Choroid plexus epithelial cell (primary cell): Measurements from ENCODE around the gene LEMD2.

ENCODE experiments used
- DNase-seq: peaks from one replicate; pipeline ENCODE4 v3.0.0-alpha.2; 2010; ENCODE audit warnings: low read depth
- H3K4me3 ChIP-seq: 2 replicates; pipeline ENCODE4 v1.5.1; 2011; ENCODE audit warnings: low read depth, mild to moderate bottlenecking, control low read depth, low read length, moderate library complexity
- TF ChIP-seq, protein P1 (sequence below): conservative IDR thresholded peaks from 2 replicates; pipeline ENCODE4 v1.5.1; 2011; ENCODE audit warnings: low read depth, mild to moderate bottlenecking, control low read depth, inconsistent platforms, low read length, moderate library complexity

Gene LEMD2

DNA sequence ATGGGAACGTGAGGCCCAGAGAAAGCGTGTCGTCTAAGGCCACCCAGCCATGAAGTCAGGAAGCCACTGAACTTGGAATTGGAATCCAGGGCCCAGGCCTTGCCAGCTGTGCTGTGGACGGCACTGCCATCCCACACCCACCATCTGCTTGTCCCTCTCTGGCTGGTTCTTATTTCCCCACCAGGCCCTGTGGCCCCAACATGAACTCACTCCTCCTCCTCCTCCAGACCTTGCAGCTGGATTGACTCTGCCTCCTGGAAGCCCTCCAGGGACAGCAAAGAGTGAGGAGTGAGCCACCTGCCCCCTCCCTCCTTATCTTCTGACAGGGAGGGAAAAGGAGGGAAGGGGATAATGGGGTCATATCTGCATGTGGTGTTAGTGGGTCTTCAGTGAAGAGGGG lies 26.2 kb downstream of the LEMD2 start:
- TF ChIP-seq, protein P1, sequence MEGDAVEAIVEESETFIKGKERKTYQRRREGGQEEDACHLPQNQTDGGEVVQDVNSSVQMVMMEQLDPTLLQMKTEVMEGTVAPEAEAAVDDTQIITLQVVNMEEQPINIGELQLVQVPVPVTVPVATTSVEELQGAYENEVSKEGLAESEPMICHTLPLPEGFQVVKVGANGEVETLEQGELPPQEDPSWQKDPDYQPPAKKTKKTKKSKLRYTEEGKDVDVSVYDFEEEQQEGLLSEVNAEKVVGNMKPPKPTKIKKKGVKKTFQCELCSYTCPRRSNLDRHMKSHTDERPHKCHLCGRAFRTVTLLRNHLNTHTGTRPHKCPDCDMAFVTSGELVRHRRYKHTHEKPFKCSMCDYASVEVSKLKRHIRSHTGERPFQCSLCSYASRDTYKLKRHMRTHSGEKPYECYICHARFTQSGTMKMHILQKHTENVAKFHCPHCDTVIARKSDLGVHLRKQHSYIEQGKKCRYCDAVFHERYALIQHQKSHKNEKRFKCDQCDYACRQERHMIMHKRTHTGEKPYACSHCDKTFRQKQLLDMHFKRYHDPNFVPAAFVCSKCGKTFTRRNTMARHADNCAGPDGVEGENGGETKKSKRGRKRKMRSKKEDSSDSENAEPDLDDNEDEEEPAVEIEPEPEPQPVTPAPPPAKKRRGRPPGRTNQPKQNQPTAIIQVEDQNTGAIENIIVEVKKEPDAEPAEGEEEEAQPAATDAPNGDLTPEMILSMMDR, result no peak
- no peak for DNase-seq
- no peak overlapping the region for H3K4me3 ChIP-seq

- TF ChIP-seq, protein P1, result peak; percentile 66
- H3K4me3 ChIP-seq, result no peak overlapping the region
- DNase-seq, result no peak
These were observed 26.9 kb downstream of the LEMD2 start for GRCh38 chr6:33761922-33762629.

- no peak for DNase-seq
- no peak overlapping the region for H3K4me3 ChIP-seq
- TF ChIP-seq, protein P1, result no peak
These were observed 27.4 kb downstream of the LEMD2 start for GRCh38 chr6:33761581-33761921.

DNA sequence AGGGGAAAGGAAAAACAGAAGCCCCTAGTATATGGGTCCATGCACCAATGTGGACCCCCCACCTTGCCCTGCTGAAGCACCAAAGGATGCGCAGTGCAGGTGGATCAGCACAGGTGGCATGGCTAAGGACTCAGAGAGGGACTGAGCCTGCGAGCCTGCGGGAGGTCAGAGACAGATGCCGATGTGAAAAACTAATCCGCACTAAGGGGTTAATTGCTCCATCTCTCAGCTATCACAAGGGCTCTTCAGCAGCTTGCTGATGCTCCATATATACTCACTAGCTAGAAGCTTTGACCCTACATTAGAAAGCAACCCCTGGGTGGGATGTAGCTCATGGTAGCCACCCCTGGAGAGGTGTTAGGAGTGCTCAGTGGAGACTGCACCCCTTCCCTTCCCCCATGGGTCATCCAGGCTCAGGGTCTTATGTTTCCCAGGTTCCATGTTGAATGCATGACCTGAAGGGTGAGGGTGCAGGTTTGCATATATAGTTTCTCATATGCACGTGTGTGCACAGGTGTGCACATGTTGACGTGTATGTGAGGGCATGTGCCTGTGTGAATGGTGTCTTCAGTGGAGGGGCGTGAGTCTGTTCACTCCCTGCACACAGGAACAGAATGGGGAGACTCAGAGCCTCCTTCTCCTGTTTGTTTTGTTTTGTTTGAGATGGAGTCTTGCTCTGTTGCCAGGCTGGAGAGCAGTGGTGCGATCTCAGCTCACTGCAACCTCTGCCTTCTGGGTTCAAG lies 28.9 kb downstream of the LEMD2 start:
- DNase-seq, result no peak
- TF ChIP-seq, protein P1, result no peak
- no peak overlapping the region for H3K4me3 ChIP-seq

DNA sequence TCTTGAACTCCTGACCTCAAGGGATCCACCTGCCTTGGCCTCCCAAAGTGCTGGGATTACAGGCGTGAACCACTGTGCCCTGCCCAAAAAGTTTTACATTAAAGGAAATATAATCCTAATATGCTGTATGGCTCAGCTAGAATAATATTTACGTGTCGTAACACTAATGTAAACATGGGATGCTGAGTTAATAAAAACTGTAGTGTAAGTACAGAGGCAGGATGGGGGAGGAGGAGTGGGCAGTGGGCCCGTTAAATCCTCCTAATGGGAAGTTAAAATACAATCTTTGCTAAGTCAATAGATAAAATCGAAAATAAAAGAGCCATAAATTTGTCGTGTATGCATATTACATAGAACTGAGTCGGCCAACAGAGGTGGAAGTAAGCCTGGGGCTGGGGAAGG lies 30.1 kb downstream of the LEMD2 start:
- no peak for DNase-seq
- TF ChIP-seq, protein P1, result no peak
- H3K4me3 ChIP-seq, result no peak overlapping the region

- no peak overlapping the region for H3K4me3 ChIP-seq
- no peak for DNase-seq
- TF ChIP-seq, protein P1, result no peak
These were observed 31.0 kb downstream of the LEMD2 start for GRCh38 chr6:33757906-33758305.

- H3K4me3 ChIP-seq, result no peak overlapping the region
- TF ChIP-seq, protein P1, result no peak
- DNase-seq, result no peak
These were observed 31.8 kb downstream of the LEMD2 start for GRCh38 chr6:33757113-33757512.
